GM19397 (cell line): ENCODE results near the gene CACNB4.
"Not testable (repeated sequence)": the region's sequence is repeated elsewhere in the genome, so short reads cannot be mapped to it uniquely, and the experiment has no call there.

ENCODE experiments used
- ATAC-seq: cut with Tn5 transposase; IDR thresholded peaks from one replicate; pipeline ENCODE4 v1.9.1; 2021; ENCODE audit warnings: mild to moderate bottlenecking, moderate library complexity; ENCODE audit not compliant: unreplicated experiment

CACNB4 gene

GRCh38 chr2:152098496-152099366, at the start of gene CACNB4:
Gene CACNB4 (minus strand): TSS chr2:152099044.
- peak; percentile 39 for ATAC-seq

- peak; percentile 62 for ATAC-seq
Observed at GRCh38 chr2:152134488-152135280, 35.8 kb upstream of the CACNB4 start.

GRCh38 chr2:152132306-152132705, 33.5 kb upstream of the CACNB4 start:
- no peak for ATAC-seq

- no peak for ATAC-seq
Observed at GRCh38 chr2:152127628-152128027, 28.8 kb upstream of the CACNB4 start.

- no peak for ATAC-seq
Observed at GRCh38 chr2:152126664-152127063, 27.8 kb upstream of the CACNB4 start.

GRCh38 chr2:152122161-152122560, 23.3 kb upstream of the CACNB4 start:
- ATAC-seq: no peak

- no peak for ATAC-seq
Observed at GRCh38 chr2:152120430-152120829, 21.6 kb upstream of the CACNB4 start.

- ATAC-seq: no peak
Observed at GRCh38 chr2:152115952-152116351, 17.1 kb upstream of the CACNB4 start.

GRCh38 chr2:152114366-152114765, 15.5 kb upstream of the CACNB4 start:
- ATAC-seq: no peak

GRCh38 chr2:152107140-152107539, 8.3 kb upstream of the CACNB4 start:
- not testable (repeated sequence) for ATAC-seq

- ATAC-seq: no peak
Observed at GRCh38 chr2:152106464-152106863, 7.6 kb upstream of the CACNB4 start.

GRCh38 chr2:152103271-152103670, 4.4 kb upstream of the CACNB4 start:
- no peak for ATAC-seq

GRCh38 chr2:152100961-152101360, 2.1 kb upstream of the CACNB4 start:
- no peak for ATAC-seq

GRCh38 chr2:152099367-152100050, 665 bp upstream of the CACNB4 start:
- no peak for ATAC-seq

- ATAC-seq: peak; percentile 27
Observed at GRCh38 chr2:152097801-152098495, 896 bp downstream of the CACNB4 start.

GRCh38 chr2:152097290-152097800, 1.5 kb downstream of the CACNB4 start:
- peak; percentile 9 for ATAC-seq

GRCh38 chr2:152095146-152095545, 3.7 kb downstream of the CACNB4 start:
- ATAC-seq: no peak

GRCh38 chr2:152094014-152094413, 4.8 kb downstream of the CACNB4 start:
- ATAC-seq: no peak

- ATAC-seq: no peak
Observed at GRCh38 chr2:152093464-152093863, 5.4 kb downstream of the CACNB4 start.

- ATAC-seq: no peak
Observed at GRCh38 chr2:152092095-152092494, 6.7 kb downstream of the CACNB4 start.
